ENCODE measurements around the gene CCZ1.
"Not testable (repeated sequence)": the region's sequence is repeated elsewhere in the genome, so short reads cannot be mapped to it uniquely, and the experiment has no call there.

CCZ1 gene

GRCh38 chr7:5898480-5899224 is at the start of gene CCZ1:
TSS of gene CCZ1 (plus strand) at chr7:5898733. CDS start at chr7:5898800, 67 bp downstream.
- DNase-seq, result peak; percentile 77

- no peak for DNase-seq
Measured at GRCh38 chr7:5850944-5851343, 47.6 kb upstream of the CCZ1 start.

GRCh38 chr7:5854738-5855137 is 43.8 kb upstream of the CCZ1 start:
- no peak for DNase-seq

- DNase-seq, result not testable (repeated sequence)
Measured at GRCh38 chr7:5857041-5857575, 41.4 kb upstream of the CCZ1 start.

- DNase-seq, result peak; percentile 93
Measured at GRCh38 chr7:5858494-5858893, 40.0 kb upstream of the CCZ1 start.

- not testable (repeated sequence) for DNase-seq
Measured at GRCh38 chr7:5861281-5861680, 37.3 kb upstream of the CCZ1 start.

- DNase-seq, result not testable (repeated sequence)
Measured at GRCh38 chr7:5862753-5863366, 35.7 kb upstream of the CCZ1 start.

GRCh38 chr7:5865279-5865931 is 33.1 kb upstream of the CCZ1 start:
- DNase-seq, result peak; percentile 60

GRCh38 chr7:5867060-5867459 is 31.5 kb upstream of the CCZ1 start:
- no peak for DNase-seq

GRCh38 chr7:5868928-5869341 is 29.6 kb upstream of the CCZ1 start:
- DNase-seq, result not testable (repeated sequence)

GRCh38 chr7:5869691-5870090 is 28.8 kb upstream of the CCZ1 start:
- DNase-seq, result peak; percentile 26

GRCh38 chr7:5870311-5870710 is 28.2 kb upstream of the CCZ1 start:
- no peak for DNase-seq

- no peak for DNase-seq
Measured at GRCh38 chr7:5872326-5872725, 26.2 kb upstream of the CCZ1 start.

GRCh38 chr7:5879591-5879990 is 18.9 kb upstream of the CCZ1 start:
- not testable (repeated sequence) for DNase-seq

- not testable (repeated sequence) for DNase-seq
Measured at GRCh38 chr7:5880106-5880505, 18.4 kb upstream of the CCZ1 start.

GRCh38 chr7:5884431-5884830 is 14.1 kb upstream of the CCZ1 start:
- not testable (repeated sequence) for DNase-seq

GRCh38 chr7:5888021-5888420 is 10.5 kb upstream of the CCZ1 start:
- peak; percentile 15 for DNase-seq

GRCh38 chr7:5890244-5890643 is 8.3 kb upstream of the CCZ1 start:
- not testable (repeated sequence) for DNase-seq

- DNase-seq, result no peak
Measured at GRCh38 chr7:5892498-5892897, 6.0 kb upstream of the CCZ1 start.

GRCh38 chr7:5897369-5897919 is 1.1 kb upstream of the CCZ1 start:
- not testable (repeated sequence) for DNase-seq

GRCh38 chr7:5903002-5903401 is 4.5 kb downstream of the CCZ1 start:
- DNase-seq, result not testable (repeated sequence)

- not testable (repeated sequence) for DNase-seq
Measured at GRCh38 chr7:5904726-5905125, 6.2 kb downstream of the CCZ1 start.

- DNase-seq, result not testable (repeated sequence)
Measured at GRCh38 chr7:5908835-5909234, 10.3 kb downstream of the CCZ1 start.

Measured in RPMI8226 (cell line).